Measurements from ENCODE around the gene ACACB. TPM values are rescaled to one million over a fixed set of nuclear protein-coding genes. Genes with fewer than 3 reads are reported as not detected.

ACACB gene
- total RNA-seq, 1 donor from 2014 or later, result 6.3 TPM

DNA sequence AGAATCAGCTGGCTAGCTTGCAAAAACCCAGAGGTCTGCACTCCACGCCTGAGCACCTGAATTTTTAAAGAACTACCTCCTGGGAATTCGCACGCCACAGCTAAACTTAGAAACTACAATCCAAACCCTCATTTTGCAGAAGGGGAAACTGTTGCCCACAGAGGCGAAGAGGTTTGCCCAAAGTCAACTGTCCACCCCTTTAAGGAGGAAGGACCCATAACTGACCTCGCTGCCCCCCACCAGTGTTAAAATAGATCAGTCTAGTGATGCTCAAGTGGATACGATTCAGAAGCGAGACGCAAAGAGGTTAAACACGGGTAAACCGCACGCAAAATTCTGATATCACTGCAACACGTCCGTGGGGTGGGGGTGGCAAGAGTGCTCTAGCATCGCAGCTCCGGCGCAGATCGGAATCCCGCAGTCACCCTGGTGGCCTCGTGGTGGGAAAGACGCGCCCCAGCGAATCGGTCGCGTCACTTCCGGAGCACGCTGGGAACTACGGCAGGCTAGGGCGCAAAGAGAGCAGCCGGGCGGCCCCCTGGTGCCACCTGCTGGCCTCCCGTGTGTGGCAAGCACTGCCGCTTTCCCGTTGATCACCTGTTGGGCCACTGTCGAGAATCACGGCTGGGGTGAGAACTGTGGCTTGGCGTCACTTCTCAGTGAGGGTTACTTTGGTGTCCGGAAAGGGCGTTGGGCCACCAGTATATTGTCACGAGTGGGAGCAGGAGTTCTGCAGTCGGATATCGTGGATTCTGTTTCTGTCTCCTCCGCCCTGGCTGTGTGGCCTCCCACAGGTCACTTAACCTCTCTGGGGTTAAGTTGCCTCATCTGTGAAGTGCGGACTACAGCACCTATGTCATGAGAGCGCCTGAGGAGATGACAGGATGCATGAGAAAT is 23.1 kb upstream of the ACACB start, which contains the start of gene ALKBH2:
ALKBH2 (minus strand) TSS at position 451 of the 897 bp plus-strand sequence. CDS start 686 bp downstream, outside the sequence.
- peak; percentile 68 for ATAC-seq (ENCODE audit: low read depth)
- Mint-ChIP-seq H3K4me3 (peak within 1 kb of the TSS; percentile 88), H3K27ac (peak within 1 kb of the TSS; percentile 92), H3K4me1 (peaks cover 33% of the 10 kb centered on the region), H3K36me3 (ENCODE audit: low read depth) (peaks cover 37% of the 10 kb centered on the region), H3K27me3 (no peaks in the 10 kb centered on the region), H3K9me3 (no peaks in the 10 kb centered on the region)
- peak; percentile 92 for TF ChIP-seq CTCF (IDR thresholded peaks at IDR 0.05)
- intact Hi-C loops (cut with micrococcal nuclease), result loop anchor here (1.0 to 10.0 kb wide), 14 partner anchors 41 to 1998 kb away; partner anchors contain the start of genes CRY1, FICD, PWP1 and USP30
- ChIA-PET CTCF (interaction anchor here (0.8 to 2.3 kb wide), 7 partner anchors 18 to 531 kb away, joined by 4 to 7 read pairs (median 5); partner anchors contain the start of gene ISCU), POLR2A (interaction anchor here (0.7 to 2.7 kb wide), 4 partner anchors 41 to 571 kb away, joined by 3 to 9 read pairs (median 6); partner anchors contain the start of genes ISCU and USP30)
- peak; percentile 90 for DNase-seq

DNA sequence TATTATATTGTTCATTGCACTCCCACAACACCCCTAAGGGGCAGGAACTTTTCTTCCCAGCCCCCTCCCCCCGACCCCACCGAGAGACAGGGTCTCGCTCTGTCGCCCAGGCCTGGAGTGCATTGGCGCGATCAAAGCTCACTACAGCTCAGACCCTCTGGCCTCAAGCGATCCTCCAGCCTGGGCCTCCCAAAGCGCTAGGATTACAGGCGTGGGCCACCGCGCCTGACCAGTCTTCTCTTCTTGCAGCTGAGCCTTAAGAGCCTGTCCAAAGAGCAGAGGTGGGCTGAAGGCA is 19.3 kb upstream of the ACACB start:
- no peak for DNase-seq
- Mint-ChIP-seq H3K9me3 (no peaks in the 10 kb centered on the region), H3K36me3 (ENCODE audit: low read depth) (peaks cover 16% of the 10 kb centered on the region), H3K4me3 (peak overlapping the region; percentile 84), H3K4me1 (peaks cover 36% of the 10 kb centered on the region), H3K27me3 (no peaks in the 10 kb centered on the region), H3K27ac (no peak overlapping the region)
- POLR2A ChIA-PET, result no interaction called here
- TF ChIP-seq CTCF (IDR thresholded peaks at IDR 0.05), result no peak
- CTCF ChIA-PET, result no interaction called here
- no peak for ATAC-seq (ENCODE audit: low read depth)
- intact Hi-C loops (cut with micrococcal nuclease), result loop anchor here (1.0 to 10.0 kb wide), 3 partner anchors 535 to 2002 kb away; partner anchors contain the start of genes CRY1, ISCU and PWP1

DNA sequence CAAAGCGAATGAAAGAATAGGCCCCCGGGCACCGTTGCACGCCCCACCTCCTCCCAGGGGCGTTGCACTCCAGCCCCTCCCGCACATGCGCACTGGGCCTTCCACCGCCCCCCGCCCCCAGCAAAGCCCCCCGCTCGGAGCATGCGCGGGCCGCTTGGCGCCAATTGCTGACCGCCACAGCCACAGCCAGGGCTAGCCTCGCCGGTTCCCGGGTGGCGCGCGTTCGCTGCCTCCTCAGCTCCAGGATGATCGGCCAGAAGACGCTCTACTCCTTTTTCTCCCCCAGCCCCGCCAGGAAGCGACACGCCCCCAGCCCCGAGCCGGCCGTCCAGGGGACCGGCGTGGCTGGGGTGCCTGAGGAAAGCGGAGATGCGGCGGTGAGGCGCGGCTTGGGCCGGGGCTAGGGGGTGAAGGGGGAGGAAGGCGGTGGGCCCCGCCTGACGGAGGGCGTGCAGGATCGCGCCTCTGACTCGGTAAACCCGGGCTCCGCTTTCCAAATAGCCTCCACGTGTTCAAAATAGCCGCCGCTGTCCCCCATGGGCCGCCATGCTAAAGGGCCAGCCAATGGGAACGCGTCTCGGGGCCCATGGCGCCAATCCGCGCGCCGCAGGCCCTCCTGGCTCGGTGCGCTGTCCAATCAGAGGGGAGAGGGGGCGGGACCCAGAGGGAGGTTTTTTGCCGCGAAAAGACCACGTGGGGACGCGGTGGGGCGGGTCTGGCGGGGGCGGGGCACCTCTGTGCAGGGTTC is 18.8 kb upstream of the ACACB start, which contains the start of gene UNG:
UNG (plus strand) TSS at position 163 of the 748 bp plus-strand sequence; CDS start at position 246, 83 bp downstream.
- ATAC-seq (ENCODE audit: low read depth), result peak; percentile 90
- ChIA-PET POLR2A (interaction anchor here (1.5 kb wide), 1 partner anchor 44 kb away, joined by 5 read pairs; no protein-coding TSS in a partner anchor), CTCF (interaction anchor here (3.1 kb wide), 1 partner anchor 15 kb away, joined by 19 read pairs; no protein-coding TSS in a partner anchor)
- TF ChIP-seq CTCF (IDR thresholded peaks at IDR 0.05), result no peak
- Mint-ChIP-seq H3K27ac (peak within 1 kb of the TSS; percentile 41), H3K4me3 (peak within 1 kb of the TSS; percentile 84), H3K36me3 (ENCODE audit: low read depth) (peaks cover 15% of the 10 kb centered on the region), H3K27me3 (no peaks in the 10 kb centered on the region), H3K9me3 (no peaks in the 10 kb centered on the region), H3K4me1 (peaks cover 31% of the 10 kb centered on the region)
- peak; percentile 92 for DNase-seq
- intact Hi-C loops (cut with micrococcal nuclease), result loop anchor here (1.0 to 10.0 kb wide), 6 partner anchors 45 to 2003 kb away; partner anchors contain the start of genes CORO1C, CRY1, ISCU and MMAB

DNA sequence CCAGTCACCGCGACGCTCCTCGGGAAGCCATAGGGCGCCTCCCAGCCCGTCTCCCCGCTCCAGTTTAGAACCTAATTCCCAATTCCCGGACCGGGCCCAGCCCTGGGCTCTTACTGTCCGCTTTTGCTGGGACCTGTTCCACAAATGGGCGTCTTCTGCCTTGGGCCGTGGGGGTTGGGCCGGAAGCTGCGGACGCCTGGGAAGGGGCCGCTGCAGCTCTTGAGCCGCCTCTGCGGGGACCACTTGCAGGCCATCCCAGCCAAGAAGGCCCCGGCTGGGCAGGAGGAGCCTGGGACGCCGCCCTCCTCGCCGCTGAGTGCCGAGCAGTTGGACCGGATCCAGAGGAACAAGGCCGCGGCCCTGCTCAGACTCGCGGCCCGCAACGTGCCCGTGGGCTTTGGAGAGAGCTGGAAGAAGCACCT is 18.2 kb upstream of the ACACB start:
- ChIA-PET POLR2A (interaction anchor here (1.2 to 1.5 kb wide), 2 partner anchors 14 to 45 kb away, joined by 4 to 5 read pairs; no protein-coding TSS in a partner anchor), CTCF (interaction anchor here (3.1 kb wide), 1 partner anchor 14 kb away, joined by 19 read pairs; no protein-coding TSS in a partner anchor)
- H3K9me3 Mint-ChIP-seq, result no peaks in the 10 kb centered on the region
- peak overlapping the region; percentile 41 for H3K27ac Mint-ChIP-seq
- no peak for TF ChIP-seq CTCF (IDR thresholded peaks at IDR 0.05)
- H3K36me3 Mint-ChIP-seq (ENCODE audit: low read depth), result peaks cover 13% of the 10 kb centered on the region
- intact Hi-C loops (cut with micrococcal nuclease), result loop anchor here (1.0 to 10.0 kb wide), 5 partner anchors 46 to 2003 kb away; partner anchors contain the start of genes CORO1C, CRY1, MMAB and MVK
- H3K4me1 Mint-ChIP-seq, result peaks cover 25% of the 10 kb centered on the region
- H3K27me3 Mint-ChIP-seq, result no peaks in the 10 kb centered on the region
- H3K4me3 Mint-ChIP-seq, result peak overlapping the region; percentile 84
- ATAC-seq (ENCODE audit: low read depth) (peak; percentile 19), DNase-seq (no peak)
